KMS-11 (cell line): ENCODE data around the gene HNRNPUL1.

ENCODE experiments used
- H2AFZ ChIP-seq: fragments of 200-600 bp; sonication (generic); 2 replicates; pipeline ENCODE4 v1.6.1; 2016; ENCODE audit warnings: antibody characterized with exemption, mixed run types, low read depth
- H3K27ac ChIP-seq: fragments of 200-600 bp; sonication (generic); 2 replicates; pipeline ENCODE4 v1.6.1; 2016; ENCODE audit warnings: mild to moderate bottlenecking, mixed run types
- H3K27me3 ChIP-seq: fragments of 200-600 bp; sonication (generic); 2 replicates; pipeline ENCODE4 v1.6.1; 2017; ENCODE audit warnings: mild to moderate bottlenecking, low read depth, mixed run types, moderate library complexity; ENCODE audit not compliant: insufficient read depth
- H3K36me3 ChIP-seq: fragments of 200-600 bp; sonication (generic); 2 replicates; pipeline ENCODE4 v1.6.1; 2017; ENCODE audit warnings: mild to moderate bottlenecking, mixed run types; ENCODE audit not compliant: insufficient read depth
- H3K4me1 ChIP-seq: fragments of 200-600 bp; sonication (generic); 2 replicates; pipeline ENCODE4 v1.6.1; 2016; ENCODE audit warnings: mild to moderate bottlenecking, low read depth, mixed run types; ENCODE audit not compliant: poor library complexity, severe bottlenecking
- H3K4me2 ChIP-seq: fragments of 200-600 bp; sonication (generic); 2 replicates; pipeline ENCODE4 v1.7.0; 2016; ENCODE audit warnings: mild to moderate bottlenecking, mixed run types
- H3K4me3 ChIP-seq: fragments of 200-600 bp; sonication (generic); IDR thresholded peaks from 2 replicates; pipeline ENCODE4 v1.6.1; 2017; ENCODE audit warnings: low read depth, low read length, mixed read lengths; ENCODE audit not compliant: insufficient read depth
- H3K79me2 ChIP-seq: fragments of 200-600 bp; sonication (generic); 2 replicates; pipeline ENCODE4 v1.6.1; 2016; ENCODE audit warnings: low read depth, mixed run types; ENCODE audit not compliant: insufficient read depth
- H3K9ac ChIP-seq: fragments of 200-600 bp; sonication (generic); 2 replicates; pipeline ENCODE4 v1.6.1; 2016; ENCODE audit warnings: mild to moderate bottlenecking, mixed run types
- H4K20me1 ChIP-seq: fragments of 200-600 bp; sonication (generic); 2 replicates; pipeline ENCODE4 v1.6.1; 2016; ENCODE audit warnings: mild to moderate bottlenecking, mixed run types; ENCODE audit not compliant: insufficient read depth
- TF ChIP-seq, protein P1 (sequence below): fragments of 200-600 bp; sonication (generic); conservative IDR thresholded peaks from 2 replicates; pipeline ENCODE4 v1.6.1; 2017; ENCODE audit warnings: low read depth, mild to moderate bottlenecking, antibody characterized with exemption, low read length, moderate library complexity, mixed read lengths

The HNRNPUL1 gene

DNA sequence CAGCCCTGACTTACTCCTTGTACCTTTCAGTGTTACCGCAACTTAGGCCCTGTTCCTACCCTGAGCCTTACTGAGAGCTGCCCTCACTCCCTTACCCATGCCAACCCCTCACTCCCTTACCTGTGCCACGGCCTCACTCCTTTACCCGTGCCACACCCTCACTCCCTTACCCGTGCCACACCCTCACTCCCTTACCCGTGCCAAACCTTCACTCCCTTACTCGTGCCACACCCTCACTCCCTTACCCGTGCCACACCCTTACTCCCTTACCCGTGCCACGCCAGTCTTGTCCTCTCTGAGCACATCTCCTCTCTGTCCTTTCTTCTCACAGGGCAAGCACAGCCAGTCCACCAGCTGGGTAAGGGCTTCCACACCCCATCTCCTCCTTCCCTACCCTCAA, 24.8 kb upstream of the HNRNPUL1 start:
- no peak overlapping the region for H3K4me3 ChIP-seq
- no peak overlapping the region for H3K9ac ChIP-seq
- H3K79me2 ChIP-seq = no peaks in the 10 kb centered on the region
- H2AFZ ChIP-seq = no peak overlapping the region
- TF ChIP-seq, protein P1, sequence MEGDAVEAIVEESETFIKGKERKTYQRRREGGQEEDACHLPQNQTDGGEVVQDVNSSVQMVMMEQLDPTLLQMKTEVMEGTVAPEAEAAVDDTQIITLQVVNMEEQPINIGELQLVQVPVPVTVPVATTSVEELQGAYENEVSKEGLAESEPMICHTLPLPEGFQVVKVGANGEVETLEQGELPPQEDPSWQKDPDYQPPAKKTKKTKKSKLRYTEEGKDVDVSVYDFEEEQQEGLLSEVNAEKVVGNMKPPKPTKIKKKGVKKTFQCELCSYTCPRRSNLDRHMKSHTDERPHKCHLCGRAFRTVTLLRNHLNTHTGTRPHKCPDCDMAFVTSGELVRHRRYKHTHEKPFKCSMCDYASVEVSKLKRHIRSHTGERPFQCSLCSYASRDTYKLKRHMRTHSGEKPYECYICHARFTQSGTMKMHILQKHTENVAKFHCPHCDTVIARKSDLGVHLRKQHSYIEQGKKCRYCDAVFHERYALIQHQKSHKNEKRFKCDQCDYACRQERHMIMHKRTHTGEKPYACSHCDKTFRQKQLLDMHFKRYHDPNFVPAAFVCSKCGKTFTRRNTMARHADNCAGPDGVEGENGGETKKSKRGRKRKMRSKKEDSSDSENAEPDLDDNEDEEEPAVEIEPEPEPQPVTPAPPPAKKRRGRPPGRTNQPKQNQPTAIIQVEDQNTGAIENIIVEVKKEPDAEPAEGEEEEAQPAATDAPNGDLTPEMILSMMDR = no peak
- no peaks in the 10 kb centered on the region for H4K20me1 ChIP-seq
- no peaks in the 10 kb centered on the region for H3K4me1 ChIP-seq
- H3K27ac ChIP-seq = no peak overlapping the region
- H3K4me2 ChIP-seq = no peak overlapping the region
- H3K36me3 ChIP-seq = no peaks in the 10 kb centered on the region
- H3K27me3 ChIP-seq = no peaks in the 10 kb centered on the region; the same call in 1 of the 2 replicates

DNA sequence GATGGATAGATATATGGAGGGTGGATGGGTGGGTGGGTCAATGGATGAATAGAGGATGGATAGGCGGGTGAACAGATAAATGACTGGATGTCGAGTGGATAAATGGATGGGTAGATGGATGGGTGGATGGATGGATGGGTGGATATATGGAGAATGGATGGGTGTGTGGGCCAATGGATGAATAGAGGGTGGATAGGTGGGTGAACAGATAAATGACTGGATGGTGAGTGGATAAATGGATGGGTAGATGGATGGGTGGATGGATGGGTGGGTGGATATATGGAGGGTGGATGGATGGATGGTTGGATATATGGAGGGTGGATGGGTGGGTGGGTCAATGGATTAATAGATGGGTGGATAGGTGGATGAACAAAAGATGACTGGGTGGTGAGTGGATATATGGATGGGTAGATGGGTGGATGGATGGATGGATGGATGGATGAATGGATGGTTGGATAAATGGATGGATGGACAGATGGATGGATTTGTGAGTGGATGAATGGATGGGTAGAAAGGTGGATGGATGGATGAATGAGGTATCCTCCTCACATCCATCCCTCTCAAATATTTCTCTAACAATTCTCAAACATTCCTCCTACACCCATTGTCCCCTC, 24.1 kb upstream of the HNRNPUL1 start:
- Histone ChIP-seq H3K9ac (no peak overlapping the region), H2AFZ (no peak overlapping the region), H3K4me1 (no peaks in the 10 kb centered on the region), H3K36me3 (no peaks in the 10 kb centered on the region), H4K20me1 (no peaks in the 10 kb centered on the region), H3K79me2 (no peaks in the 10 kb centered on the region), H3K4me3 (no peak overlapping the region), H3K27me3 (no peaks in the 10 kb centered on the region; the same call in 1 of the 2 replicates), H3K27ac (no peak overlapping the region), H3K4me2 (no peak overlapping the region)
- TF ChIP-seq, protein P1 = no peak

DNA sequence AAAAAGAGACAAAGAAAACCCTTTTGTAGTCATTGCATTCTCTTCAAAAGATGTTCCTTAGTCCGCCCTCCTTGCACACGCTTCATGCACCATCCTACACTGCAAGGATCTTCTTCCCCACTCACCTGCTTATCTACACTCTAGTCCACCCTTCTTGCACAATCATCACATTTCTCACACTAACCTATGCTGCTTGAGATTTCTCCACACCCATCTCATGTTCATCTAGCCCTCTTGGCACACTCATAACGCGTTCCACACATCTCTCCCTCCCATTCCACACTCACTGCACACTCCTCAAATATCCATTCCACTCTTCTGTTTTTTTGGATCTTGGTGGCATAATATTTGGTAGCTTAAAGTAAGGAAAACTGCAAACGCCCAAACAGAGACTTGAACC, 22.3 kb upstream of the HNRNPUL1 start:
- no peaks in the 10 kb centered on the region for H3K36me3 ChIP-seq
- no peak overlapping the region for H3K9ac ChIP-seq
- H3K4me1 ChIP-seq = no peaks in the 10 kb centered on the region
- TF ChIP-seq, protein P1 = no peak
- no peak overlapping the region for H2AFZ ChIP-seq
- no peaks in the 10 kb centered on the region for H3K79me2 ChIP-seq
- H4K20me1 ChIP-seq = no peaks in the 10 kb centered on the region
- no peak overlapping the region for H3K4me2 ChIP-seq
- H3K27ac ChIP-seq = no peak overlapping the region
- no peak overlapping the region for H3K4me3 ChIP-seq
- H3K27me3 ChIP-seq = no peaks in the 10 kb centered on the region; the same call in 1 of the 2 replicates

- H3K4me2 ChIP-seq = no peak overlapping the region
- no peaks in the 10 kb centered on the region; the same call in 1 of the 2 replicates for H3K27me3 ChIP-seq
- TF ChIP-seq, protein P1 = no peak
- H3K4me1 ChIP-seq = no peaks in the 10 kb centered on the region
- H3K36me3 ChIP-seq = no peaks in the 10 kb centered on the region
- no peak overlapping the region for H3K27ac ChIP-seq
- H3K4me3 ChIP-seq = no peak overlapping the region
- H4K20me1 ChIP-seq = no peaks in the 10 kb centered on the region
- H3K9ac ChIP-seq = no peak overlapping the region
- H3K79me2 ChIP-seq = no peaks in the 10 kb centered on the region
- no peak overlapping the region for H2AFZ ChIP-seq
Measured at GRCh38 chr19:41244117-41244516, 20.1 kb upstream of the HNRNPUL1 start.
